ENCODE results near the gene HLX.

The HLX gene

DNA sequence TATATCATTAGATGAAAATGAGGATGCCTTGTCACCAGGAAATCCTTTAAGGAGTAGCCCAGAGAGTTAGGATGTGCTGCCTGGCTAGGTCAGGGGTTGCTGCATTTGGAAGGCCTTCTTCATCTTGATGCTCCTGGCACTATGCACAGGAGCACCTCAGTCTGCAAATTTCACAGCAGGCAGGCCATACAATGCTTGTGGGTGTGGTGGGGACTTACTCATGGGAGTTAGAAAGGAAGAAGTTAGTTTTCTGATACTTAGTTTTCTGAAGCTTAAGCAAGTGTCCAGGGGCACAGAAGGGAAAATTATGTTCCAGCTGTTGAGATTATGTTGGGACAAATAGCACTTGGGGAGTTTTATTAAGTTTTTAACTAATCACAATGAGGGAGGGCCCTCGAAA, 11.4 kb downstream of the HLX start:
- DNase-seq = no peak
- no peaks in the 10 kb centered on the region for H4K20me1 ChIP-seq (ENCODE audit: insufficient read depth, low read length)
- H3K4me3 ChIP-seq (ENCODE audit: low read depth in 1 of 2, low read length in 2 of 2) = no peak overlapping the region
- H3K9me3 ChIP-seq (ENCODE audit: insufficient read depth, low read length, severe bottlenecking) = peaks cover 3% of the 10 kb centered on the region
- no peak overlapping the region for H3K9ac ChIP-seq (ENCODE audit: low read depth, low read length)
- ATAC-seq (ENCODE audit: insufficient read depth, low read depth) = no peak
- no peaks in the 10 kb centered on the region for H3K79me2 ChIP-seq (ENCODE audit: insufficient read depth, low read length)
- H3K4me1 ChIP-seq (ENCODE audit: insufficient read depth, low read length) = no peaks in the 10 kb centered on the region
- H3K36me3 ChIP-seq (ENCODE audit: insufficient read depth, low read length) = no peaks in the 10 kb centered on the region
- TF ChIP-seq EZH2 (IDR thresholded peaks at IDR 0.05; ENCODE audit: borderline replicate concordance, low read depth, low read length, severe bottlenecking) = no peak
- TF ChIP-seq, protein P1, sequence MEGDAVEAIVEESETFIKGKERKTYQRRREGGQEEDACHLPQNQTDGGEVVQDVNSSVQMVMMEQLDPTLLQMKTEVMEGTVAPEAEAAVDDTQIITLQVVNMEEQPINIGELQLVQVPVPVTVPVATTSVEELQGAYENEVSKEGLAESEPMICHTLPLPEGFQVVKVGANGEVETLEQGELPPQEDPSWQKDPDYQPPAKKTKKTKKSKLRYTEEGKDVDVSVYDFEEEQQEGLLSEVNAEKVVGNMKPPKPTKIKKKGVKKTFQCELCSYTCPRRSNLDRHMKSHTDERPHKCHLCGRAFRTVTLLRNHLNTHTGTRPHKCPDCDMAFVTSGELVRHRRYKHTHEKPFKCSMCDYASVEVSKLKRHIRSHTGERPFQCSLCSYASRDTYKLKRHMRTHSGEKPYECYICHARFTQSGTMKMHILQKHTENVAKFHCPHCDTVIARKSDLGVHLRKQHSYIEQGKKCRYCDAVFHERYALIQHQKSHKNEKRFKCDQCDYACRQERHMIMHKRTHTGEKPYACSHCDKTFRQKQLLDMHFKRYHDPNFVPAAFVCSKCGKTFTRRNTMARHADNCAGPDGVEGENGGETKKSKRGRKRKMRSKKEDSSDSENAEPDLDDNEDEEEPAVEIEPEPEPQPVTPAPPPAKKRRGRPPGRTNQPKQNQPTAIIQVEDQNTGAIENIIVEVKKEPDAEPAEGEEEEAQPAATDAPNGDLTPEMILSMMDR (IDR thresholded peaks at IDR 0.05; ENCODE audit: borderline replicate concordance, extremely low read depth, low read length, poor library complexity, severe bottlenecking) = no peak
- no peak overlapping the region for H2AFZ ChIP-seq (ENCODE audit: low read depth, low read length)
- no peaks in the 10 kb centered on the region for H3K27me3 ChIP-seq (ENCODE audit: insufficient read depth, low read length, poor library complexity)
- no peak overlapping the region for H3K4me2 ChIP-seq (ENCODE audit: insufficient read depth, low read length)
- H3K27ac ChIP-seq (ENCODE audit: low read length) = no peak overlapping the region

DNA sequence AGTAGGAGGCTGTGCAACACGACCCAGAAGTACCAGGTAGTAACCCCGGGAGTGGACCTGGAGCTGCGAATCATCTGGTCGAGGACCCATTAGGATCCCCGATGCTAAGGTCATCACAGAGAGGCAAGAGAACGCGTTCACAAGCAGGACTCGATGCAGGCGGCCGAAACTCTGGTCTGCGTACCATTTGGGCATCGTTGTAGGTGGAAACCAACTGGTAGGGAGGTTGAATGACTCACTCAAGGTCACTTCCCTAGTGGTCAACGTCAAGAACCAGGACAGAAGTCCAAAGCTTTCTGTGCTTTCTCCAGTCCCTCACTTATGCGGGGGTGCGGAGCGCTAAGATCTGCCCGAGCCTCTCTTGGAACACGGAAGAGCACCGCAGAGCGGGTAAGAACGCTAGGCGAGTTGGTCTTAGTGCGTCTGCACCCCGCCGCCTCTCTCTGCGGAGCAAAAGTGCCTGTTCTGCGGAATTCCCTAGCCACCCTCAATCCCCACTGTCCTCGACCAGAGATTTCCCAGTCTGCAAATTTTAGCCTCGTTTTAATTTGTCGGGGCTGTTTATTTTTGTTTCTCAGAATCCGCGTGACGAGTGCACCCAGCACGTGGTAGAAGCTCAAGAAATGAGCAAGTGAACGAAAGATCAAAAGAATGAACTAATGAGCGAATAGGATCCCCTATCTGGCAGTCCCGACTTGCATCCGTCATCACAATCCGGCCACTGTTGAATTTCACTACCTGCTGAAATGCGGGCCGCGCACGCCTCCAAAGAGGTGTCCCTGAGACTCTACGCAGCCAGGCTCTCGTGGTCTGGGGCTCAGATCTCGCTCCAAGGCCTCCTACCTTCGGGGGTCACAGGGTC, 12.2 kb downstream of the HLX start:
- H3K27me3 ChIP-seq (ENCODE audit: insufficient read depth, low read length, poor library complexity) = no peaks in the 10 kb centered on the region
- ATAC-seq (ENCODE audit: insufficient read depth, low read depth) (no peak), DNase-seq (no peak)
- H3K9me3 ChIP-seq (ENCODE audit: insufficient read depth, low read length, severe bottlenecking) = peaks cover 3% of the 10 kb centered on the region
- H3K4me1 ChIP-seq (ENCODE audit: insufficient read depth, low read length) = no peaks in the 10 kb centered on the region
- TF ChIP-seq, protein P1 (IDR thresholded peaks at IDR 0.05; ENCODE audit: borderline replicate concordance, extremely low read depth, low read length, poor library complexity, severe bottlenecking) = no peak
- TF ChIP-seq EZH2 (IDR thresholded peaks at IDR 0.05; ENCODE audit: borderline replicate concordance, low read depth, low read length, severe bottlenecking) = no peak
- no peaks in the 10 kb centered on the region for H3K79me2 ChIP-seq (ENCODE audit: insufficient read depth, low read length)
- H3K36me3 ChIP-seq (ENCODE audit: insufficient read depth, low read length) = no peaks in the 10 kb centered on the region
- no peak overlapping the region for H3K4me2 ChIP-seq (ENCODE audit: insufficient read depth, low read length)
- H4K20me1 ChIP-seq (ENCODE audit: insufficient read depth, low read length) = no peaks in the 10 kb centered on the region
- no peak overlapping the region for H3K4me3 ChIP-seq (ENCODE audit: low read depth in 1 of 2, low read length in 2 of 2)
- H3K27ac ChIP-seq (ENCODE audit: low read length) = no peak overlapping the region
- no peak overlapping the region for H2AFZ ChIP-seq (ENCODE audit: low read depth, low read length)
- no peak overlapping the region for H3K9ac ChIP-seq (ENCODE audit: low read depth, low read length)

- no peak overlapping the region for H3K4me3 ChIP-seq (ENCODE audit: low read depth in 1 of 2, low read length in 2 of 2)
- H3K27me3 ChIP-seq (ENCODE audit: insufficient read depth, low read length, poor library complexity) = no peaks in the 10 kb centered on the region
- H3K36me3 ChIP-seq (ENCODE audit: insufficient read depth, low read length) = no peaks in the 10 kb centered on the region
- no peak overlapping the region for H3K27ac ChIP-seq (ENCODE audit: low read length)
- peaks cover 3% of the 10 kb centered on the region for H3K9me3 ChIP-seq (ENCODE audit: insufficient read depth, low read length, severe bottlenecking)
- no peaks in the 10 kb centered on the region for H4K20me1 ChIP-seq (ENCODE audit: insufficient read depth, low read length)
- no peak overlapping the region for H3K9ac ChIP-seq (ENCODE audit: low read depth, low read length)
- no peaks in the 10 kb centered on the region for H3K79me2 ChIP-seq (ENCODE audit: insufficient read depth, low read length)
- TF ChIP-seq, protein P1 (IDR thresholded peaks at IDR 0.05; ENCODE audit: borderline replicate concordance, extremely low read depth, low read length, poor library complexity, severe bottlenecking) = no peak
- no peak for TF ChIP-seq EZH2 (IDR thresholded peaks at IDR 0.05; ENCODE audit: borderline replicate concordance, low read depth, low read length, severe bottlenecking)
- H3K4me2 ChIP-seq (ENCODE audit: insufficient read depth, low read length) = no peak overlapping the region
- DNase-seq (no peak), ATAC-seq (ENCODE audit: insufficient read depth, low read depth) (no peak)
- no peak overlapping the region for H2AFZ ChIP-seq (ENCODE audit: low read depth, low read length)
- no peaks in the 10 kb centered on the region for H3K4me1 ChIP-seq (ENCODE audit: insufficient read depth, low read length)
Measured at GRCh38 chr1:220892086-220892376, 12.8 kb downstream of the HLX start.
